Transverse colon (tissue), 4 donors: ENCODE results near the gene AGXT. TPM values are rescaled to one million over a fixed set of nuclear protein-coding genes. Genes with fewer than 3 reads are reported as not detected.

ENCODE experiments used
- DNase-seq: peaks from one replicate; pipeline ENCODE4 v3.0.0-alpha.2; 2019
- H3K27ac ChIP-seq, 4 donors: fragments of 200-600 bp; sonication (generic); 2 replicates each; pipeline ENCODE4 v1.5.1; 2016 to 2018; ENCODE audit warnings: inconsistent platforms in 4 of 4
- H3K27me3 ChIP-seq: fragments of 200-600 bp; sonication (generic); 2 replicates; pipeline ENCODE4 v1.5.1; 2017; ENCODE audit warnings: inconsistent platforms
- H3K36me3 ChIP-seq, 4 donors: fragments of 200-600 bp; sonication (generic); 2 replicates each; pipeline ENCODE4 v1.5.1; 2017 to 2019; ENCODE audit warnings: inconsistent platforms in 4 of 4
- H3K4me1 ChIP-seq, 4 donors: fragments of 200-600 bp; sonication (generic); 2 replicates each; pipeline ENCODE4 v1.5.1; 2017 to 2020; ENCODE audit warnings: inconsistent platforms in 4 of 4
- H3K4me3 ChIP-seq, 4 donors: fragments of 200-600 bp; sonication (generic); 1 replicate in 1 of 4; 2 replicates in 3 of 4; pipeline versions ENCODE4 v1.5.1 to v1.6.1; 2017 to 2019; ENCODE audit warnings: inconsistent platforms in 4 of 4
- H3K9me3 ChIP-seq, 2 donors: fragments of 200-600 bp; sonication (generic); 2 replicates each; pipeline ENCODE4 v1.5.1; 2017 to 2019; ENCODE audit warnings: inconsistent platforms in 2 of 2
- CTCF ChIP-seq, 5 experiments: fragments of 200-600 bp in 3 of 5; fragments of 450-650 bp in 2 of 5; sonication (generic) in 3 of 5; IDR thresholded peaks; 1 replicate in 2 of 5; 2 replicates in 3 of 5; pipeline ENCODE4 v1.5.1; 2016 to 2017; ENCODE audit warnings: antibody characterized with exemption in 5 of 5, inconsistent platforms in 3 of 5, mild to moderate bottlenecking in 2 of 5, moderate library complexity in 1 of 5
- EP300 ChIP-seq: sonication (generic); formaldehyde crosslinking; IDR thresholded peaks from one replicate; pipeline ENCODE4 v1.6.1; 2017; ENCODE audit warnings: antibody characterized with exemption, low read depth
- POLR2A ChIP-seq: fragments of 450-650 bp; IDR thresholded peaks from one replicate; pipeline ENCODE4 v1.6.1; 2016; ENCODE audit warnings: antibody characterized with exemption, mild to moderate bottlenecking, moderate library complexity
- POLR2AphosphoS5 ChIP-seq, 3 donors: sonication (generic); formaldehyde crosslinking; IDR thresholded peaks; one replicate each; pipeline ENCODE4 v1.6.1; 2016; ENCODE audit warnings: antibody characterized with exemption in 3 of 3
- WGBS, 2 donors: methylation state at CpG; one replicate each; pipeline ENCODE4 v1.1.5; 2018; ENCODE audit warnings: low coverage in 1 of 2; 5-methylcytosine and 5-hydroxymethylcytosine counted together
- in situ Hi-C, 4 donors: fragments of 200-750 bp; cut with MboI; loops; one replicate each; pipeline versions ENCODE4 v1.15.0 to v1.15.1; 2017; ENCODE audit warnings: low sequenced_read_pairs in 3 of 4, low pct_ligation_motif_present in 1 of 4, low pct_unique_long_range_greater_than_20kb in 1 of 4
- intact Hi-C: fragments of 100-400 bp; cut with DNase I; formaldehyde crosslinking; loops from one replicate; pipeline ENCODE4 v1.15.1; 2023; ENCODE audit warnings: low total_unique reads
- total RNA-seq, 4 donors: library from RNA; depleted of rRNA; stranded (reverse); fragments of >200 nt; gene quantifications; one replicate each; pipeline ENCODE4 v1.1.0, GENCODE V29; 2016

AGXT gene
- total RNA-seq, 4 donors from 2014 or later, result 0.32 to 2.2 (median 0.82) TPM; not detected in 1

GRCh38 chr2:240820607-240821428, 47.8 kb upstream of the AGXT start:
- intact Hi-C loops (no loop called here), in situ Hi-C loops (no loop called here)
- Histone ChIP-seq H3K27me3 (peaks cover 85% of the 10 kb centered on the region), H3K9me3 (no peaks in the 10 kb centered on the region), H3K4me1 (peaks cover 0 to 24% (median 22%) of the 10 kb centered on the region in 4 donors), H3K4me3 (peak overlapping the region in 2 of 4 donors; percentile 23 to 28), H3K36me3 (no peaks in the 10 kb centered on the region), H3K27ac (no peak overlapping the region)
- no peak for TF ChIP-seq CTCF (IDR thresholded peaks at IDR 0.05)
- no peak for TF ChIP-seq POLR2AphosphoS5 (IDR thresholded peaks at IDR 0.05)
- TF ChIP-seq EP300, result no peak
- no peak for TF ChIP-seq POLR2A
- WGBS, 2 donors, result 2% methylated on average over 26 of the region's 64 CpGs; no CpG with 5 or more reads in 1 of the 2 donors
- no peak for DNase-seq

GRCh38 chr2:240821429-240821778, 47.2 kb upstream of the AGXT start:
- TF ChIP-seq CTCF (IDR thresholded peaks at IDR 0.05) (no peak), EP300 (no peak), POLR2A (no peak), POLR2AphosphoS5 (IDR thresholded peaks at IDR 0.05) (no peak)
- Histone ChIP-seq H3K4me1 (peaks cover 0 to 24% (median 22%) of the 10 kb centered on the region in 4 donors), H3K27ac (no peak overlapping the region), H3K36me3 (no peaks in the 10 kb centered on the region), H3K4me3 (no peak overlapping the region), H3K27me3 (peaks cover 91% of the 10 kb centered on the region), H3K9me3 (no peaks in the 10 kb centered on the region)
- in situ Hi-C loops, result no loop called here
- intact Hi-C loops, result no loop called here
- DNase-seq, result no peak
- WGBS, 2 donors, result 9 to 12% methylated on average over 5 to 7 of the region's 7 CpGs

- peaks cover 0 to 24% (median 22%) of the 10 kb centered on the region in 4 donors for H3K4me1 ChIP-seq
- no peak for TF ChIP-seq EP300
- intact Hi-C loops, result no loop called here
- in situ Hi-C loops, result no loop called here
- H3K9me3 ChIP-seq, result no peaks in the 10 kb centered on the region
- no peak for DNase-seq
- H3K4me3 ChIP-seq, result no peak overlapping the region
- H3K27ac ChIP-seq, result no peak overlapping the region
- H3K36me3 ChIP-seq, result no peaks in the 10 kb centered on the region
- H3K27me3 ChIP-seq, result peaks cover 100% of the 10 kb centered on the region
- WGBS, 2 donors, result 64% methylated on average over 4 of the region's 4 CpGs; no CpG with 5 or more reads in 1 of the 2 donors
These were observed 46.3 kb upstream of the AGXT start for GRCh38 chr2:240822280-240822847.

GRCh38 chr2:240823449-240824336, 44.9 kb upstream of the AGXT start:
- intact Hi-C loops, result no loop called here

More at GRCh38 chr2:240823449-240824336, 44.9 kb upstream of the AGXT start:
- Histone ChIP-seq H3K27ac (no peak overlapping the region), H3K9me3 (no peaks in the 10 kb centered on the region), H3K4me3 (no peak overlapping the region), H3K36me3 (no peaks in the 10 kb centered on the region), H3K4me1 (peaks cover 0 to 23% (median 21%) of the 10 kb centered on the region in 4 donors), H3K27me3 (peaks cover 100% of the 10 kb centered on the region)
- TF ChIP-seq EP300 (no peak), CTCF (IDR thresholded peaks at IDR 0.05) (no peak), POLR2AphosphoS5 (IDR thresholded peaks at IDR 0.05) (no peak), POLR2A (no peak)
- in situ Hi-C loops, result no loop called here
- no peak for DNase-seq
- 83% methylated on average over 15 of the region's 15 CpGs; no CpG with 5 or more reads in 1 of the 2 donors for WGBS, 2 donors
